GM13977 (cell line): ENCODE measurements around the gene ZGPAT.

Source experiments
- DNase-seq: peaks from one replicate; pipeline ENCODE4 v3.0.0; 2012; ENCODE audit warnings: low spot score
- in situ Hi-C: fragments of 300-500 bp; cut with MboI; formaldehyde crosslinking; loops from one replicate; pipeline ENCODE4 v1.12.0; 2022; ENCODE audit warnings: low sequenced_read_pairs, low pct_unique_long_range_greater_than_20kb, mixed read lengths, inconsistent platforms; ENCODE audit not compliant: unreplicated experiment
- TF ChIP-seq, protein P1 (sequence below): IDR thresholded peaks from 2 replicates; pipeline ENCODE4 v1.5.1; 2012; ENCODE audit warnings: mild to moderate bottlenecking, control low read depth; ENCODE audit not compliant: insufficient read depth; ENCODE audit errors: extremely low read depth, missing control alignments

The ZGPAT gene

DNA sequence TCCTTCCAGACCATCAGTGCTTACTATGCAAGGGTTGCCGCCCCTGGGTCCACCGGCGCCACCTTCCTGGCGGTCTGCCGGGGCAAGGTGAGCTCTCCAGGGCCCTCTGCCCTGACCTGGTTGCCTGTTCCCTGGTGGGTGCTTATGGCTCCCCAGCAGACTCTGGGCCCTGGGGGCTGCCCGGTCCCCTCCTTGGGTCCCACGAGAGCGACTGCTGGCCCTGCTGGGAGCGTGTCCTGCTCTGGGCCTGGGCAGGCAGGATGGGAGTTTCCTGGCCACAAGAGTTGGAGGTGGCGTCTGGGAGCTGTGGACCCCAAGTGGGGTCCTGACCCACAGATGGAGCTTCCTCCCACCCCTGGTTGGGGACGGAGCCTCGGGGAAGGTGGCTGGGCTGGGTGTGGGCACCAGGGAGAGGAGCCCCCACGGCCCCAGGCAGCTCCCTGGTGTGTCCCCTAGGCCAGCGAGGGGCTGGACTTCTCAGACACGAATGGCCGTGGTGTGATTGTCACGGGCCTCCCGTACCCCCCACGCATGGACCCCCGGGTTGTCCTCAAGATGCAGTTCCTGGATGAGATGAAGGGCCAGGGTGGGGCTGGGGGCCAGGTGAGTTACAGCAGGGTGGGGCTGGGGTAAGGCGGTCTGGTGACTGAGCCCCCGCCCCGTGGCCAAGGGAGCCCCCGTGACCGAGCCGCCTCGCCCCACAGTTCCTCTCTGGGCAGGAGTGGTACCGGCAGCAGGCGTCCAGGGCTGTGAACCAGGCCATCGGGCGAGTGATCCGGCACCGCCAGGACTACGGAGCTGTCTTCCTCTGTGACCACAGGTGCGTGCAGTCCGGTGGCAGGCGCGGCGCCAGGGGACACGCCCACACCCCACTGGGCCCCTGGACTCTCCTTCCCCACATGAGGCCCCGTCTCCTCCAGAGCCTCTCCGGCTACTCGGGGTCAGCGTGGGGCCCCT, 18.5 kb upstream of the ZGPAT start:
- TF ChIP-seq, protein P1, sequence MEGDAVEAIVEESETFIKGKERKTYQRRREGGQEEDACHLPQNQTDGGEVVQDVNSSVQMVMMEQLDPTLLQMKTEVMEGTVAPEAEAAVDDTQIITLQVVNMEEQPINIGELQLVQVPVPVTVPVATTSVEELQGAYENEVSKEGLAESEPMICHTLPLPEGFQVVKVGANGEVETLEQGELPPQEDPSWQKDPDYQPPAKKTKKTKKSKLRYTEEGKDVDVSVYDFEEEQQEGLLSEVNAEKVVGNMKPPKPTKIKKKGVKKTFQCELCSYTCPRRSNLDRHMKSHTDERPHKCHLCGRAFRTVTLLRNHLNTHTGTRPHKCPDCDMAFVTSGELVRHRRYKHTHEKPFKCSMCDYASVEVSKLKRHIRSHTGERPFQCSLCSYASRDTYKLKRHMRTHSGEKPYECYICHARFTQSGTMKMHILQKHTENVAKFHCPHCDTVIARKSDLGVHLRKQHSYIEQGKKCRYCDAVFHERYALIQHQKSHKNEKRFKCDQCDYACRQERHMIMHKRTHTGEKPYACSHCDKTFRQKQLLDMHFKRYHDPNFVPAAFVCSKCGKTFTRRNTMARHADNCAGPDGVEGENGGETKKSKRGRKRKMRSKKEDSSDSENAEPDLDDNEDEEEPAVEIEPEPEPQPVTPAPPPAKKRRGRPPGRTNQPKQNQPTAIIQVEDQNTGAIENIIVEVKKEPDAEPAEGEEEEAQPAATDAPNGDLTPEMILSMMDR = no peak
- in situ Hi-C loops = no loop called here
- no peak for DNase-seq

- DNase-seq = no peak
- TF ChIP-seq, protein P1 = no peak
- in situ Hi-C loops = no loop called here
Observed at GRCh38 chr20:63690003-63690897, 17.6 kb upstream of the ZGPAT start.

DNA sequence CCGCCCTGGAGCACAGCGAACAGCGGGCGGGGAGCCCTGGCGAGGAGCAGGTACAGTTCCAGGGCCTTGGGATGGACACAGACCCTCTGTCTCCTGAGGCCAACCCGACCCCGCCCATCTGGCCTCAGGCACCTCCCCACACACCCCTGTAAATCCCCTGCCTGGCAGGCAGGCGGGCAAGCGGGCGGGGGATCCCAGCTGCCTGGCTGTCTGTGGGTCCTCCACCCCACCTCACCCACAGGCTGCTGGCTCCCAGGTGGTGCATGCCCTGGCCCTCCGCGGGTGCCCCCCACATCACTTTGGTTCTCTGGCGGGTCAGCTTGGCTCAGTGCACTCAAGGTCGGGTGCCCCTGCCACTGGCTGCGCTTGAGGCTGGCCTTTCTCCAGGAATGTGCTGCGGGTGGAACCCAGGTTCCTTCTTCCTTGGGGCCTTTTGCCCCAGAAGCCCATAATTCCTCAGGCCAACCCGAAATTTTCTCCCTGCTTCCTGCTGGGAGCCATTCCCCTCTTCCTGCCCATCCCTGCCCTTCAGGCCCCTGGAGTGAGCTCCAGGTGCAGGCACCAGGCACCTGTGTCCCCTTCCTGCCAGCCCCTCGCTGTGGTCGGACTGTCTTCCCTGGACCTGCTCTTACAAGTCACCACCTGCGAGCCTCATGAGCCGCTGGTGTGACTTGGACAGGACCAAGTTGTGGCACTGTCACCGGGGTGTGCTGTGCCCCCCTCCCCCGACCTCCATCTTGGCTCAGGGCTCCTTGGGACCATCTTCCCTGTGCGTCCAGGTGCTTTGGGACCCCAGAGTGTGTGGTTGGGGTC, 16.7 kb upstream of the ZGPAT start:
- TF ChIP-seq, protein P1 = no peak
- in situ Hi-C loops = no loop called here
- DNase-seq = no peak

DNA sequence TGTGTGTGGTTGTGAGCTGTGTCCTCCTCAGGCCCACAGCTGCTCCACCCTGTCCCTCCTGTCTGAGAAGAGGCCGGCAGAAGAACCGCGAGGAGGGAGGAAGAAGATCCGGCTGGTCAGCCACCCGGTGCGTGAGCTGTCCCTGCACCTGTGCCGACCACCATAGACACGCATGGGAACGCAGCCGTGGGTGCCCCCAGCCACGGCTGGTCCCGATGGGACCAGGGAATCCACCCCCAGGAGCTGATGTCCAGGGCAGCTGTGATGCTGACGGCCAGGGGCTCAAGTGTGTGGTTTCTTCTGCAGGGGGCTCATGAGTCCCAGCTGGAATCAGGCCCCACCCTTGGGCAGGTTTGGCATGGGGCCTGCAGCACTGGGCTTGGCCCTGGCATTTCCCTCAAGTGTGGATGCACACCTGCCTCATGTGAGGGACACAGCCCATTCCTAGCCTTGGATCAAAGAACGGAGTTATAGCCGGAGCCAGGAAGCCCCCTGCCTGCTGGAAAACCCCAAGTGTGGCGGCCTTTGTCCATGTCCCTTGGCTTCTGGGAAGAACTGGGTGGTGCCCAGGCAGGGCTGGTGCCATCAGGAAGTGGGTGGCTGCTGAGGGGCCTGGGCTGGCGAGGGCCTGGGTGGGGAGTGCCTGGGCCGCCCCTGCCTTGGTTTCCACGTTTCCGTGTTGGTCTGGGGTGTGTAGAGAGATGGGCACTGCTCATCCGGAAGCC, 16.0 kb upstream of the ZGPAT start:
- no peak for DNase-seq
- in situ Hi-C loops = no loop called here
- TF ChIP-seq, protein P1 = no peak

DNA sequence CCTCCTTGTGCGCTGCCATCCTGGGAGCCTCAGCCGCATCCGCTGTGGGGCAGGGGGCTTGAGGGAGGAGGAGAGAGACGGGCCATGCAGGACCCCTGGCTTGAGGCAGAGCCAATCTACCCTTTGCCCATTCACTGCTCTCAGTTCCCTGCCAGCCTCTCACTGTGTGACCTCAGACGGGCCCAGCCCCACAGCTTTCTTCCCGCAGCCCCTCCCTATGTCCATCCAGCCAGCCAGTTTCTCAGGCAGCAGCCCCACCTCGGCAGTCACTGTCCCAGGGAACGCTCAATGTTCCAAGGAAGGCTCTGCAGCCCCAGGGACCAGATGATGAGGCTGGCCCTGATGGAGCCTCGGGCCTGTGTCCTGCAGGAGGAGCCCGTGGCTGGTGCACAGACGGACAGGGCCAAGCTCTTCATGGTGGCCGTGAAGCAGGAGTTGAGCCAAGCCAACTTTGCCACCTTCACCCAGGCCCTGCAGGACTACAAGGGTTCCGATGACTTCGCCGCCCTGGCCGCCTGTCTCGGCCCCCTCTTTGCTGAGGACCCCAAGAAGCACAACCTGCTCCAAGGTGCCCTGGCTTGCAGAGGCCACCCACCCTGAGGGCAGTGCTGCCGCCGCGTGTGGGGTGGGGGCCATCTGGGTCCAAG, 15.3 kb upstream of the ZGPAT start:
- DNase-seq = no peak
- in situ Hi-C loops = no loop called here
- TF ChIP-seq, protein P1 = no peak
